ENCODE data around the gene ATP6AP2.

Gene ATP6AP2

GRCh38 chrX:40637687-40638086 lies 56.9 kb downstream of the ATP6AP2 start:
- H3K9me3 ChIP-seq (ENCODE audit: control insufficient read depth, insufficient read depth, low read length) = no peaks in the 10 kb centered on the region
- H3K4me3 ChIP-seq (ENCODE audit: low read length) = no peak overlapping the region
- peaks cover 4% of the 10 kb centered on the region; the same call in 1 of the 2 replicates for H3K4me1 ChIP-seq (ENCODE audit: control insufficient read depth, low read length)
- no peaks in the 10 kb centered on the region for H3F3A ChIP-seq (ENCODE audit: control insufficient read depth, insufficient read depth)
- H3K79me2 ChIP-seq (ENCODE audit: control insufficient read depth, low read length) = peaks cover 16% of the 10 kb centered on the region
- no peak overlapping the region for H3K27ac ChIP-seq (ENCODE audit: low read depth, low read length)
- H3K4me2 ChIP-seq (ENCODE audit: low read length) = no peak overlapping the region
- H3K36me3 ChIP-seq (ENCODE audit: control insufficient read depth, low read length) = peaks cover 54% of the 10 kb centered on the region
- H3K27me3 ChIP-seq (ENCODE audit: control insufficient read depth, low read length) = no peaks in the 10 kb centered on the region
- no peaks in the 10 kb centered on the region for H4K20me1 ChIP-seq (ENCODE audit: control insufficient read depth, insufficient read depth, low read depth, low read length)
- TF ChIP-seq CTCF (IDR thresholded peaks at IDR 0.05; ENCODE audit: low read depth, low read length, poor library complexity, severe bottlenecking) (no peak), EZH2phosphoT487 (IDR thresholded peaks at IDR 0.05; ENCODE audit: borderline replicate concordance, low read length) (no peak)
- no peaks in the 10 kb centered on the region for H3K9me2 ChIP-seq (replicated peaks; ENCODE audit: control insufficient read depth, low read length)

GRCh38 chrX:40644176-40644575 lies 63.4 kb downstream of the ATP6AP2 start:
- Histone ChIP-seq H3K27ac (ENCODE audit: low read depth, low read length) (peak overlapping the region; percentile 57), H4K20me1 (ENCODE audit: control insufficient read depth, insufficient read depth, low read depth, low read length) (no peaks in the 10 kb centered on the region), H3F3A (ENCODE audit: control insufficient read depth, insufficient read depth) (no peaks in the 10 kb centered on the region), H3K9me3 (ENCODE audit: control insufficient read depth, insufficient read depth, low read length) (no peaks in the 10 kb centered on the region), H3K4me2 (ENCODE audit: low read length) (peak overlapping the region; percentile 69), H3K4me3 (ENCODE audit: low read length) (peak overlapping the region; percentile 76), H3K79me2 (ENCODE audit: control insufficient read depth, low read length) (peaks cover 59% of the 10 kb centered on the region), H3K27me3 (ENCODE audit: control insufficient read depth, low read length) (no peaks in the 10 kb centered on the region), H3K4me1 (ENCODE audit: control insufficient read depth, low read length) (peaks cover 23% of the 10 kb centered on the region), H3K36me3 (ENCODE audit: control insufficient read depth, low read length) (peaks cover 9% of the 10 kb centered on the region; the same call in 1 of the 2 replicates), H3K9me2 (replicated peaks; ENCODE audit: control insufficient read depth, low read length) (no peaks in the 10 kb centered on the region)
- TF ChIP-seq EZH2phosphoT487 (IDR thresholded peaks at IDR 0.05; ENCODE audit: borderline replicate concordance, low read length) = no peak

GRCh38 chrX:40644821-40645358 lies 64.1 kb downstream of the ATP6AP2 start:
- no peaks in the 10 kb centered on the region for H4K20me1 ChIP-seq (ENCODE audit: control insufficient read depth, insufficient read depth, low read depth, low read length)
- H3K9me3 ChIP-seq (ENCODE audit: control insufficient read depth, insufficient read depth, low read length) = no peaks in the 10 kb centered on the region
- no peaks in the 10 kb centered on the region for H3F3A ChIP-seq (ENCODE audit: control insufficient read depth, insufficient read depth)
- no peaks in the 10 kb centered on the region for H3K9me2 ChIP-seq (replicated peaks; ENCODE audit: control insufficient read depth, low read length)
- peak overlapping the region; percentile 76 for H3K4me3 ChIP-seq (ENCODE audit: low read length)
- peak overlapping the region; percentile 57 for H3K27ac ChIP-seq (ENCODE audit: low read depth, low read length)
- no peaks in the 10 kb centered on the region for H3K27me3 ChIP-seq (ENCODE audit: control insufficient read depth, low read length)
- H3K4me1 ChIP-seq (ENCODE audit: control insufficient read depth, low read length) = peaks cover 23% of the 10 kb centered on the region
- peaks cover 55% of the 10 kb centered on the region for H3K79me2 ChIP-seq (ENCODE audit: control insufficient read depth, low read length)
- H3K36me3 ChIP-seq (ENCODE audit: control insufficient read depth, low read length) = peaks cover 6% of the 10 kb centered on the region; the same call in 1 of the 2 replicates
- TF ChIP-seq CTCF (IDR thresholded peaks at IDR 0.05; ENCODE audit: low read depth, low read length, poor library complexity, severe bottlenecking) (no peak), EZH2phosphoT487 (IDR thresholded peaks at IDR 0.05; ENCODE audit: borderline replicate concordance, low read length) (no peak)
- peak overlapping the region; percentile 69 for H3K4me2 ChIP-seq (ENCODE audit: low read length)

GRCh38 chrX:40646489-40647306 lies 65.9 kb downstream of the ATP6AP2 start:
- Histone ChIP-seq H3K9me2 (replicated peaks; ENCODE audit: control insufficient read depth, low read length) (no peaks in the 10 kb centered on the region), H3K27ac (ENCODE audit: low read depth, low read length) (peak overlapping the region; percentile 47), H3K79me2 (ENCODE audit: control insufficient read depth, low read length) (peaks cover 53% of the 10 kb centered on the region), H3K36me3 (ENCODE audit: control insufficient read depth, low read length) (peaks cover 14% of the 10 kb centered on the region; the same call in 1 of the 2 replicates), H3K9me3 (ENCODE audit: control insufficient read depth, insufficient read depth, low read length) (no peaks in the 10 kb centered on the region), H3K4me2 (ENCODE audit: low read length) (peak overlapping the region; percentile 64), H3K27me3 (ENCODE audit: control insufficient read depth, low read length) (no peaks in the 10 kb centered on the region), H3F3A (ENCODE audit: control insufficient read depth, insufficient read depth) (no peaks in the 10 kb centered on the region), H3K4me1 (ENCODE audit: control insufficient read depth, low read length) (peaks cover 23% of the 10 kb centered on the region), H3K4me3 (ENCODE audit: low read length) (peak overlapping the region; percentile 87), H4K20me1 (ENCODE audit: control insufficient read depth, insufficient read depth, low read depth, low read length) (no peaks in the 10 kb centered on the region)
- TF ChIP-seq EZH2phosphoT487 (IDR thresholded peaks at IDR 0.05; ENCODE audit: borderline replicate concordance, low read length) (no peak), CTCF (IDR thresholded peaks at IDR 0.05; ENCODE audit: low read depth, low read length, poor library complexity, severe bottlenecking) (peak; percentile 12)
